Measurements from ENCODE around the gene SUN1. TPM values are rescaled to one million over a fixed set of nuclear protein-coding genes. Genes with fewer than 3 reads are reported as not detected.
A peak's percentile ranks its signal among the peaks of the same experiment; 100 is the strongest.

SUN1 gene
- total RNA-seq, 1 experiment from 2014 or later: 158 TPM

GRCh38 chr7:918118-918425, 85.8 kb downstream of the SUN1 start:
- H3K4me1 Mint-ChIP-seq: no peaks in the 10 kb centered on the region
- CTCF ChIA-PET: interaction anchor here (1.0 kb wide), 1 partner anchor 75 kb away, joined by 3 read pairs; no protein-coding TSS in a partner anchor
- TF ChIP-seq CBFB (CRISPR knock-in tag; IDR thresholded peaks at IDR 0.05; ENCODE audit: low read depth) (no peak), ETV6 (CRISPR knock-in tag; IDR thresholded peaks at IDR 0.05) (no peak), CREM (CRISPR knock-in tag; IDR thresholded peaks at IDR 0.05) (no peak), HMGXB4 (CRISPR knock-in tag; IDR thresholded peaks at IDR 0.05) (no peak), FOXK1 (CRISPR knock-in tag; IDR thresholded peaks at IDR 0.05) (no peak), CTCF (IDR thresholded peaks at IDR 0.05) (no peak), HMGA2 (CRISPR knock-in tag; IDR thresholded peaks at IDR 0.05) (no peak), CREB1 (CRISPR knock-in tag; IDR thresholded peaks at IDR 0.05) (no peak), TCF7 (CRISPR knock-in tag; IDR thresholded peaks at IDR 0.05; ENCODE audit: low read depth) (no peak), ESRRA (CRISPR knock-in tag; IDR thresholded peaks at IDR 0.05; ENCODE audit: borderline replicate concordance) (no peak)
- TF ChIP-seq, protein P1, sequence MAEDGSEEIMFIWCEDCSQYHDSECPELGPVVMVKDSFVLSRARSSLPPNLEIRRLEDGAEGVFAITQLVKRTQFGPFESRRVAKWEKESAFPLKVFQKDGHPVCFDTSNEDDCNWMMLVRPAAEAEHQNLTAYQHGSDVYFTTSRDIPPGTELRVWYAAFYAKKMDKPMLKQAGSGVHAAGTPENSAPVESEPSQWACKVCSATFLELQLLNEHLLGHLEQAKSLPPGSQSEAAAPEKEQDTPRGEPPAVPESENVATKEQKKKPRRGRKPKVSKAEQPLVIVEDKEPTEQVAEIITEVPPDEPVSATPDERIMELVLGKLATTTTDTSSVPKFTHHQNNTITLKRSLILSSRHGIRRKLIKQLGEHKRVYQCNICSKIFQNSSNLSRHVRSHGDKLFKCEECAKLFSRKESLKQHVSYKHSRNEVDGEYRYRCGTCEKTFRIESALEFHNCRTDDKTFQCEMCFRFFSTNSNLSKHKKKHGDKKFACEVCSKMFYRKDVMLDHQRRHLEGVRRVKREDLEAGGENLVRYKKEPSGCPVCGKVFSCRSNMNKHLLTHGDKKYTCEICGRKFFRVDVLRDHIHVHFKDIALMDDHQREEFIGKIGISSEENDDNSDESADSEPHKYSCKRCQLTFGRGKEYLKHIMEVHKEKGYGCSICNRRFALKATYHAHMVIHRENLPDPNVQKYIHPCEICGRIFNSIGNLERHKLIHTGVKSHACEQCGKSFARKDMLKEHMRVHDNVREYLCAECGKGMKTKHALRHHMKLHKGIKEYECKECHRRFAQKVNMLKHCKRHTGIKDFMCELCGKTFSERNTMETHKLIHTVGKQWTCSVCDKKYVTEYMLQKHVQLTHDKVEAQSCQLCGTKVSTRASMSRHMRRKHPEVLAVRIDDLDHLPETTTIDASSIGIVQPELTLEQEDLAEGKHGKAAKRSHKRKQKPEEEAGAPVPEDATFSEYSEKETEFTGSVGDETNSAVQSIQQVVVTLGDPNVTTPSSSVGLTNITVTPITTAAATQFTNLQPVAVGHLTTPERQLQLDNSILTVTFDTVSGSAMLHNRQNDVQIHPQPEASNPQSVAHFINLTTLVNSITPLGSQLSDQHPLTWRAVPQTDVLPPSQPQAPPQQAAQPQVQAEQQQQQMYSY (CRISPR knock-in tag; IDR thresholded peaks at IDR 0.05): no peak
- TF ChIP-seq, protein P2, sequence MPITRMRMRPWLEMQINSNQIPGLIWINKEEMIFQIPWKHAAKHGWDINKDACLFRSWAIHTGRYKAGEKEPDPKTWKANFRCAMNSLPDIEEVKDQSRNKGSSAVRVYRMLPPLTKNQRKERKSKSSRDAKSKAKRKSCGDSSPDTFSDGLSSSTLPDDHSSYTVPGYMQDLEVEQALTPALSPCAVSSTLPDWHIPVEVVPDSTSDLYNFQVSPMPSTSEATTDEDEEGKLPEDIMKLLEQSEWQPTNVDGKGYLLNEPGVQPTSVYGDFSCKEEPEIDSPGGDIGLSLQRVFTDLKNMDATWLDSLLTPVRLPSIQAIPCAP (CRISPR knock-in tag; IDR thresholded peaks at IDR 0.05): no peak
- TF ChIP-seq, protein P3, sequence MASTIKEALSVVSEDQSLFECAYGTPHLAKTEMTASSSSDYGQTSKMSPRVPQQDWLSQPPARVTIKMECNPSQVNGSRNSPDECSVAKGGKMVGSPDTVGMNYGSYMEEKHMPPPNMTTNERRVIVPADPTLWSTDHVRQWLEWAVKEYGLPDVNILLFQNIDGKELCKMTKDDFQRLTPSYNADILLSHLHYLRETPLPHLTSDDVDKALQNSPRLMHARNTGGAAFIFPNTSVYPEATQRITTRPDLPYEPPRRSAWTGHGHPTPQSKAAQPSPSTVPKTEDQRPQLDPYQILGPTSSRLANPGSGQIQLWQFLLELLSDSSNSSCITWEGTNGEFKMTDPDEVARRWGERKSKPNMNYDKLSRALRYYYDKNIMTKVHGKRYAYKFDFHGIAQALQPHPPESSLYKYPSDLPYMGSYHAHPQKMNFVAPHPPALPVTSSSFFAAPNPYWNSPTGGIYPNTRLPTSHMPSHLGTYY (CRISPR knock-in tag; IDR thresholded peaks at IDR 0.05): no peak
- TF ChIP-seq, protein P4, sequence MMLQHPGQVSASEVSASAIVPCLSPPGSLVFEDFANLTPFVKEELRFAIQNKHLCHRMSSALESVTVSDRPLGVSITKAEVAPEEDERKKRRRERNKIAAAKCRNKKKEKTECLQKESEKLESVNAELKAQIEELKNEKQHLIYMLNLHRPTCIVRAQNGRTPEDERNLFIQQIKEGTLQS (CRISPR knock-in tag; conservative IDR thresholded peaks at IDR 0.05): no peak
- H3K27me3 Mint-ChIP-seq (ENCODE audit: low read depth): no peaks in the 10 kb centered on the region
- no peak for ATAC-seq
- H3K9me3 Mint-ChIP-seq: no peaks in the 10 kb centered on the region
- POLR2A ChIA-PET: no interaction called here
- H3K27ac Mint-ChIP-seq: no peak overlapping the region
- H3K36me3 Mint-ChIP-seq: no peaks in the 10 kb centered on the region
- no peak overlapping the region for H3K4me3 Mint-ChIP-seq
- peak; percentile 5 for DNase-seq (ENCODE audit: low spot score)

DNA sequence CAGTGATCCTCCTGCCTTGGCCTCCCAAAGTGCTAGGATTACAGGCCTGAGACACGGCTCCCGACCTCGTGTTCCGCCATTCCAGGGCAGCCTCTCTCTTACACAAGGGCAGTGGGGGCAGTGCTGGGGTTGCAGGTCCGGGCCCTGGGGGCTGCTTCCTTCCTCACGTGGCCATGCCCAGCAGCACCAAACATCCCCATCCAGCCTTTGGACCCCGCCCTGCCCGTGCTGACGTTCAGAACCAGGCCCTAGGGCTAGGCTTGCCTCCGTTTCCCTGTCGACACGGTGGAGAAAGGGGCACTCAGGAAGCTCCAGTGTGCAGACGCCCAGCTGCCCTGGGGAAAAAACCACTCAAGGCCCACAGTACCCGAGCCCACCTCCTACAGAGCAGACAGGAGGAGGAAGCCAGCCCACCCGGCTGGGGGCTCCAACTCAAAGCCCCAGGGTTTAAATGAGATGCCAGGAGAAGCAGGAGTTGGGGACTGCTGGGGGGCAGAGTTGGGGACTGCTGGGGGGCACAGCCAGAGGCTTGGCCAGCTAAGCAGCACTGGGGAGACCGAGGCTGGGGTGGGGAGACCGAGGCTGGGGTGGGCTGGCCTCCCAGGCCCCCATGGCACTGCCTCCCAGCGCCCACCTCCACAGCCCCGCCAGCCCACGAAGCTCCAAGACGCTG, 86.3 kb downstream of the SUN1 start:
- Mint-ChIP-seq H3K36me3 (no peaks in the 10 kb centered on the region), H3K27ac (no peak overlapping the region), H3K27me3 (ENCODE audit: low read depth) (no peaks in the 10 kb centered on the region), H3K4me3 (no peak overlapping the region), H3K9me3 (no peaks in the 10 kb centered on the region), H3K4me1 (no peaks in the 10 kb centered on the region)
- CTCF ChIA-PET: interaction anchor here (1.0 kb wide), 1 partner anchor 75 kb away, joined by 3 read pairs; no protein-coding TSS in a partner anchor
- no peak for ATAC-seq
- POLR2A ChIA-PET: no interaction called here
- DNase-seq (ENCODE audit: low spot score): peak; percentile 8
- TF ChIP-seq FOXK1 (CRISPR knock-in tag; IDR thresholded peaks at IDR 0.05): no peak
- TF ChIP-seq, protein P5, sequence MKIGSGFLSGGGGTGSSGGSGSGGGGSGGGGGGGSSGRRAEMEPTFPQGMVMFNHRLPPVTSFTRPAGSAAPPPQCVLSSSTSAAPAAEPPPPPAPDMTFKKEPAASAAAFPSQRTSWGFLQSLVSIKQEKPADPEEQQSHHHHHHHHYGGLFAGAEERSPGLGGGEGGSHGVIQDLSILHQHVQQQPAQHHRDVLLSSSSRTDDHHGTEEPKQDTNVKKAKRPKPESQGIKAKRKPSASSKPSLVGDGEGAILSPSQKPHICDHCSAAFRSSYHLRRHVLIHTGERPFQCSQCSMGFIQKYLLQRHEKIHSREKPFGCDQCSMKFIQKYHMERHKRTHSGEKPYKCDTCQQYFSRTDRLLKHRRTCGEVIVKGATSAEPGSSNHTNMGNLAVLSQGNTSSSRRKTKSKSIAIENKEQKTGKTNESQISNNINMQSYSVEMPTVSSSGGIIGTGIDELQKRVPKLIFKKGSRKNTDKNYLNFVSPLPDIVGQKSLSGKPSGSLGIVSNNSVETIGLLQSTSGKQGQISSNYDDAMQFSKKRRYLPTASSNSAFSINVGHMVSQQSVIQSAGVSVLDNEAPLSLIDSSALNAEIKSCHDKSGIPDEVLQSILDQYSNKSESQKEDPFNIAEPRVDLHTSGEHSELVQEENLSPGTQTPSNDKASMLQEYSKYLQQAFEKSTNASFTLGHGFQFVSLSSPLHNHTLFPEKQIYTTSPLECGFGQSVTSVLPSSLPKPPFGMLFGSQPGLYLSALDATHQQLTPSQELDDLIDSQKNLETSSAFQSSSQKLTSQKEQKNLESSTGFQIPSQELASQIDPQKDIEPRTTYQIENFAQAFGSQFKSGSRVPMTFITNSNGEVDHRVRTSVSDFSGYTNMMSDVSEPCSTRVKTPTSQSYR (CRISPR knock-in tag; IDR thresholded peaks at IDR 0.05): no peak
- TF ChIP-seq FOXJ3 (CRISPR knock-in tag; IDR thresholded peaks at IDR 0.05; ENCODE audit: borderline replicate concordance): no peak
- no peak for TF ChIP-seq CBFB (CRISPR knock-in tag; IDR thresholded peaks at IDR 0.05; ENCODE audit: low read depth)
- TF ChIP-seq NFATC4 (CRISPR knock-in tag; IDR thresholded peaks at IDR 0.05): no peak
